Colonic mucosa (tissue), 4 donors: Measurements from ENCODE around the gene CNGA1. TPM values are rescaled to one million over a fixed set of nuclear protein-coding genes. Genes with fewer than 3 reads are reported as not detected.

Experiments
- DNase-seq: peaks from one replicate; pipeline ENCODE4 v3.0.0-alpha.2; 2020
- H3K27ac ChIP-seq: fragments of 200-600 bp; one replicate; pipeline ENCODE4 v1.8.0; 2021
- H3K27me3 ChIP-seq: fragments of 200-600 bp; one replicate; pipeline ENCODE4 v1.8.0; 2021
- H3K36me3 ChIP-seq: fragments of 200-600 bp; one replicate; pipeline ENCODE4 v1.8.0; 2021
- H3K4me1 ChIP-seq: fragments of 200-600 bp; one replicate; pipeline ENCODE4 v1.8.0; 2021; ENCODE audit warnings: mild to moderate bottlenecking
- H3K4me3 ChIP-seq: fragments of 200-600 bp; one replicate; pipeline ENCODE4 v1.8.0; 2021
- H3K9ac ChIP-seq, 2 donors: one replicate each; pipeline ENCODE4 v1.7.0; 2013; ENCODE audit warnings: control low read depth in 2 of 2, low read depth in 2 of 2, low read length in 2 of 2
- H3K9me3 ChIP-seq: fragments of 200-600 bp; one replicate; pipeline ENCODE4 v1.8.0; 2021
- intact Hi-C: fragments of 100-400 bp; cut with DNase I; formaldehyde crosslinking; loops from one replicate; pipeline ENCODE4 v1.14.1; 2022
- total RNA-seq, 2 donors: library from RNA; stranded (reverse); fragmentation: NEBNext Ultra II Directional in 1 of 2; extraction: Animal tissue kit (Norgen Biotek cat#: 25700) in 1 of 2; gene quantifications; one replicate each; pipeline ENCODE4 v1.2.1, GENCODE V29; 2021
- TF ChIP-seq, protein P1 (sequence below): fragments of 200-600 bp; IDR thresholded peaks from one replicate; pipeline ENCODE4 v1.8.0; 2022; ENCODE audit warnings: antibody characterized with exemption, mild to moderate bottlenecking
- donor health status: healthy.
- donor health status: DM: no; HTN: no; CAD: no.
- donor health status: DM: no; HTN: no; CAD: no.

Gene CNGA1
- total RNA-seq, 2 donors from 2014 or later, result 2.6 to 15.9 TPM

GRCh38 chr4:48051078-48051477, 34.6 kb upstream of the CNGA1 start:
- Histone ChIP-seq H3K27ac (no peak overlapping the region), H3K36me3 (no peaks in the 10 kb centered on the region), H3K4me3 (no peak overlapping the region), H3K4me1 (peaks cover 6% of the 10 kb centered on the region), H3K27me3 (no peaks in the 10 kb centered on the region), H3K9ac (no peak overlapping the region), H3K9me3 (no peaks in the 10 kb centered on the region)
- intact Hi-C loops, result no loop called here
- DNase-seq, result no peak
- TF ChIP-seq, protein P1, sequence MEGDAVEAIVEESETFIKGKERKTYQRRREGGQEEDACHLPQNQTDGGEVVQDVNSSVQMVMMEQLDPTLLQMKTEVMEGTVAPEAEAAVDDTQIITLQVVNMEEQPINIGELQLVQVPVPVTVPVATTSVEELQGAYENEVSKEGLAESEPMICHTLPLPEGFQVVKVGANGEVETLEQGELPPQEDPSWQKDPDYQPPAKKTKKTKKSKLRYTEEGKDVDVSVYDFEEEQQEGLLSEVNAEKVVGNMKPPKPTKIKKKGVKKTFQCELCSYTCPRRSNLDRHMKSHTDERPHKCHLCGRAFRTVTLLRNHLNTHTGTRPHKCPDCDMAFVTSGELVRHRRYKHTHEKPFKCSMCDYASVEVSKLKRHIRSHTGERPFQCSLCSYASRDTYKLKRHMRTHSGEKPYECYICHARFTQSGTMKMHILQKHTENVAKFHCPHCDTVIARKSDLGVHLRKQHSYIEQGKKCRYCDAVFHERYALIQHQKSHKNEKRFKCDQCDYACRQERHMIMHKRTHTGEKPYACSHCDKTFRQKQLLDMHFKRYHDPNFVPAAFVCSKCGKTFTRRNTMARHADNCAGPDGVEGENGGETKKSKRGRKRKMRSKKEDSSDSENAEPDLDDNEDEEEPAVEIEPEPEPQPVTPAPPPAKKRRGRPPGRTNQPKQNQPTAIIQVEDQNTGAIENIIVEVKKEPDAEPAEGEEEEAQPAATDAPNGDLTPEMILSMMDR, result no peak

GRCh38 chr4:48049483-48049882, 33.0 kb upstream of the CNGA1 start:
- no peak for DNase-seq
- no peak overlapping the region for H3K27ac ChIP-seq
- intact Hi-C loops, result no loop called here
- H3K9ac ChIP-seq, result no peak overlapping the region
- H3K9me3 ChIP-seq, result no peaks in the 10 kb centered on the region
- no peaks in the 10 kb centered on the region for H3K36me3 ChIP-seq
- peaks cover 6% of the 10 kb centered on the region for H3K4me1 ChIP-seq
- TF ChIP-seq, protein P1, result no peak
- H3K4me3 ChIP-seq, result no peak overlapping the region
- no peaks in the 10 kb centered on the region for H3K27me3 ChIP-seq

GRCh38 chr4:48047896-48048295, 31.4 kb upstream of the CNGA1 start:
- TF ChIP-seq, protein P1, result no peak
- no peak overlapping the region for H3K27ac ChIP-seq
- peak; percentile 51 for DNase-seq

DNA sequence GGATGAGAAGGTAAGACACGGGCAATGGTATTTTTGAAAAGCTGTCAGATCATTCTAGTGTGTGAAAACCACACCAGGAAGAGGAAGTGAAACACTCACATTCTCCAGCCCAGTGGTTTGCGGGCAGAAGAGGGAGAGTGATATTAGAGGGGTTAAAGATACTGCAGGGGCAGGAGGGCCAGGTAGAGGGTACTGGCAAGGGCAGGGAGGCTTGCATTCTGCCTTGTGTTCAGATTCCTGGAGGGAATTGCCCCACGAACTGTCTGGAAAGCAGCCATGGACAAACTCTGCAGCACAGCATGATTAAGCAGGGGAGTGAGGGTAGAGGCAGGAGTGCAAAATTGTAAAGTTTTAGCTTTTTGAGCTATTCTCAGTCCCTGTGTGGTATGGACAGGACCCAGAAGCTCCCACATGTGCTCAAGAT, 31.0 kb upstream of the CNGA1 start:
- no peak overlapping the region for H3K27ac ChIP-seq
- H3K9me3 ChIP-seq, result no peaks in the 10 kb centered on the region
- H3K4me1 ChIP-seq, result peaks cover 6% of the 10 kb centered on the region
- H3K36me3 ChIP-seq, result no peaks in the 10 kb centered on the region
- DNase-seq, result peak; percentile 36
- TF ChIP-seq, protein P1, result no peak
- no peak overlapping the region for H3K9ac ChIP-seq
- intact Hi-C loops, result no loop called here
- no peak overlapping the region for H3K4me3 ChIP-seq
- no peaks in the 10 kb centered on the region for H3K27me3 ChIP-seq

More at GRCh38 chr4:48047896-48048295, 31.4 kb upstream of the CNGA1 start:
- Histone ChIP-seq H3K9ac (no peak overlapping the region), H3K4me3 (no peak overlapping the region), H3K4me1 (peaks cover 6% of the 10 kb centered on the region), H3K36me3 (no peaks in the 10 kb centered on the region), H3K27me3 (no peaks in the 10 kb centered on the region), H3K9me3 (no peaks in the 10 kb centered on the region)
- intact Hi-C loops, result no loop called here

- no peaks in the 10 kb centered on the region for H3K36me3 ChIP-seq
- no peaks in the 10 kb centered on the region for H3K9me3 ChIP-seq
- H3K4me3 ChIP-seq, result no peak overlapping the region
- DNase-seq, result no peak
- no peaks in the 10 kb centered on the region for H3K27me3 ChIP-seq
- no peak overlapping the region for H3K9ac ChIP-seq
- intact Hi-C loops, result no loop called here
- H3K4me1 ChIP-seq, result peaks cover 6% of the 10 kb centered on the region
- no peak overlapping the region for H3K27ac ChIP-seq
- TF ChIP-seq, protein P1, result no peak
Observed at GRCh38 chr4:48046059-48046458, 29.6 kb upstream of the CNGA1 start.

- Histone ChIP-seq H3K9me3 (no peaks in the 10 kb centered on the region), H3K27me3 (no peaks in the 10 kb centered on the region), H3K27ac (no peak overlapping the region), H3K4me1 (peaks cover 6% of the 10 kb centered on the region), H3K36me3 (no peaks in the 10 kb centered on the region), H3K9ac (no peak overlapping the region), H3K4me3 (no peak overlapping the region)
- TF ChIP-seq, protein P1, result no peak
- intact Hi-C loops, result no loop called here
- DNase-seq, result no peak
Observed at GRCh38 chr4:48044298-48044697, 27.8 kb upstream of the CNGA1 start.
